HepG2 (cell line): ENCODE data around the gene MAN1A1. TPM values are rescaled to one million over a fixed set of nuclear protein-coding genes. Genes with fewer than 3 reads are reported as not detected.

ENCODE experiments used
- HHEX ChIP-seq: IDR thresholded peaks from 2 replicates; pipeline ENCODE4 v1.6.1; 2016; ENCODE audit warnings: control low read depth
- RBM22 ChIP-seq: fragments of 200-400 bp; formaldehyde crosslinking; optimal IDR thresholded peaks from 2 replicates; pipeline ENCODE3; 2017; ENCODE audit warnings: mild to moderate bottlenecking, low read length, moderate library complexity
- ZFP36L1 ChIP-seq: sonication (generic); formaldehyde crosslinking; IDR thresholded peaks from 2 replicates; pipeline ENCODE4 v1.8.0; 2022; ENCODE audit warnings: mild to moderate bottlenecking, missing genetic modification reagents, moderate library complexity
- ZIK1 ChIP-seq: sonication (generic); formaldehyde crosslinking; IDR thresholded peaks from 2 replicates; pipeline ENCODE4 v1.5.0; 2020; ENCODE audit warnings: mild to moderate bottlenecking, low read depth, missing genetic modification reagents, borderline replicate concordance
- polyA plus RNA-seq, 8 experiments: library from polyadenylated mRNA; depleted of rRNA in 3 of 8; stranded (reverse) in 7 of 8; unstranded in 1 of 8; fragments of >200 nt; fragmentation: Illumina TruSeq in 4 of 8; extraction: Trizol in 4 of 8; gene quantifications; 2 replicates each; pipeline versions ENCODE4 v1.2.1 to v1.2.3, GENCODE V29; 2011 to 2016; ENCODE audit warnings: low read depth in 4 of 8, missing spikeins in 1 of 8, mixed read lengths in 1 of 8; ENCODE audit not compliant: insufficient read depth in 1 of 8
- total RNA-seq, 5 experiments: library from RNA; depleted of rRNA; stranded (reverse); fragments of >200 nt; fragmentation: Illumina TruSeq; extraction: Trizol; gene quantifications; 2 replicates each; pipeline ENCODE4 v1.2.3, GENCODE V29; 2016; ENCODE audit warnings: low read depth in 1 of 5
- TF ChIP-seq, protein P1 (sequence below), 2 experiments: fragments of 450-650 bp in 1 of 2; sonication (generic) in 1 of 2; formaldehyde crosslinking in 1 of 2; IDR thresholded peaks; 2 replicates each; pipeline versions ENCODE4 v1.6.1 to v1.8.0; 2016 to 2022; ENCODE audit warnings: antibody characterized with exemption in 1 of 2, mild to moderate bottlenecking in 1 of 2, missing genetic modification reagents in 1 of 2
- TF ChIP-seq, protein P2 (sequence below): sonication (generic); formaldehyde crosslinking; IDR thresholded peaks from 2 replicates; pipeline ENCODE4 v1.4.0; 2020; ENCODE audit warnings: missing genetic modification reagents, mild to moderate bottlenecking, borderline replicate concordance
- TF ChIP-seq, protein P3 (sequence below): sonication (generic); formaldehyde crosslinking; IDR thresholded peaks from 2 replicates; pipeline ENCODE4 v1.4.0; 2020; ENCODE audit warnings: missing genetic modification reagents, mild to moderate bottlenecking, borderline replicate concordance
- TF ChIP-seq, protein P4 (sequence below): sonication (generic); formaldehyde crosslinking; IDR thresholded peaks from 2 replicates; pipeline ENCODE4 v1.5.0; 2020; ENCODE audit warnings: mild to moderate bottlenecking, missing genetic modification reagents
- TF ChIP-seq, protein P5 (sequence below), 2 experiments: sonication (generic) in 1 of 2; formaldehyde crosslinking in 1 of 2; IDR thresholded peaks; 2 replicates each; pipeline versions ENCODE4 v1.4.0 to v1.6.1; 2018 to 2020; ENCODE audit warnings: missing genetic modification reagents in 2 of 2, borderline replicate concordance in 1 of 2, low read depth in 1 of 2, mild to moderate bottlenecking in 1 of 2, missing biosample characterization in 1 of 2

Gene MAN1A1
- total and polyA plus RNA-seq, 2 of the 13 experiments (the other 11 are each of a cell fraction or from before 2014, with no cell fraction given), result 156 to 236 TPM

DNA sequence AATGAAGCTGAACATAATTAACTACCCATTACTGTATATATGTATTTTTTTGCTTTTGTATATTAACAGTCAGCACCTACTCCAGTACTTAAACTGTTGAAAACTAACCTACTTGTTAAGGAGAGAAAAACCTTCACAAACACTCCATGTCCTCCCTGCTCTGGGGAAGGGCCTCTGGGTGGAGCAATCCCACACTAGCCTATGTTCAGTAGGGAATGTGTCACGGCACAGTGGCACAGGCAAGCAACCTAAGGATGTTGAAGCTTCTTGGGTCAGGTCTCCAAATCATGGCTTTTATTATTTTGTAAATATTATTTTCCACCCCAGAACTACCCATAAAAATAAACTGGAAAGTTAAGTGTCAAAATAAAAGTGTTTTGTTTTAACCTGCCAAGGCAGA, 5.3 kb downstream of the MAN1A1 start (continued):
- TF ChIP-seq, protein P1, sequence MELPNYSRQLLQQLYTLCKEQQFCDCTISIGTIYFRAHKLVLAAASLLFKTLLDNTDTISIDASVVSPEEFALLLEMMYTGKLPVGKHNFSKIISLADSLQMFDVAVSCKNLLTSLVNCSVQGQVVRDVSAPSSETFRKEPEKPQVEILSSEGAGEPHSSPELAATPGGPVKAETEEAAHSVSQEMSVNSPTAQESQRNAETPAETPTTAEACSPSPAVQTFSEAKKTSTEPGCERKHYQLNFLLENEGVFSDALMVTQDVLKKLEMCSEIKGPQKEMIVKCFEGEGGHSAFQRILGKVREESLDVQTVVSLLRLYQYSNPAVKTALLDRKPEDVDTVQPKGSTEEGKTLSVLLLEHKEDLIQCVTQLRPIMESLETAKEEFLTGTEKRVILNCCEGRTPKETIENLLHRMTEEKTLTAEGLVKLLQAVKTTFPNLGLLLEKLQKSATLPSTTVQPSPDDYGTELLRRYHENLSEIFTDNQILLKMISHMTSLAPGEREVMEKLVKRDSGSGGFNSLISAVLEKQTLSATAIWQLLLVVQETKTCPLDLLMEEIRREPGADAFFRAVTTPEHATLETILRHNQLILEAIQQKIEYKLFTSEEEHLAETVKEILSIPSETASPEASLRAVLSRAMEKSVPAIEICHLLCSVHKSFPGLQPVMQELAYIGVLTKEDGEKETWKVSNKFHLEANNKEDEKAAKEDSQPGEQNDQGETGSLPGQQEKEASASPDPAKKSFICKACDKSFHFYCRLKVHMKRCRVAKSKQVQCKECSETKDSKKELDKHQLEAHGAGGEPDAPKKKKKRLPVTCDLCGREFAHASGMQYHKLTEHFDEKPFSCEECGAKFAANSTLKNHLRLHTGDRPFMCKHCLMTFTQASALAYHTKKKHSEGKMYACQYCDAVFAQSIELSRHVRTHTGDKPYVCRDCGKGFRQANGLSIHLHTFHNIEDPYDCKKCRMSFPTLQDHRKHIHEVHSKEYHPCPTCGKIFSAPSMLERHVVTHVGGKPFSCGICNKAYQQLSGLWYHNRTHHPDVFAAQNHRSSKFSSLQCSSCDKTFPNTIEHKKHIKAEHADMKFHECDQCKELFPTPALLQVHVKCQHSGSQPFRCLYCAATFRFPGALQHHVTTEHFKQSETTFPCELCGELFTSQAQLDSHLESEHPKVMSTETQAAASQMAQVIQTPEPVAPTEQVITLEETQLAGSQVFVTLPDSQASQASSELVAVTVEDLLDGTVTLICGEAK (IDR thresholded peaks at IDR 0.05), result no peak
- TF ChIP-seq, protein P1 (CRISPR knock-in tag; IDR thresholded peaks at IDR 0.05), result no peak
- TF ChIP-seq, protein P2, sequence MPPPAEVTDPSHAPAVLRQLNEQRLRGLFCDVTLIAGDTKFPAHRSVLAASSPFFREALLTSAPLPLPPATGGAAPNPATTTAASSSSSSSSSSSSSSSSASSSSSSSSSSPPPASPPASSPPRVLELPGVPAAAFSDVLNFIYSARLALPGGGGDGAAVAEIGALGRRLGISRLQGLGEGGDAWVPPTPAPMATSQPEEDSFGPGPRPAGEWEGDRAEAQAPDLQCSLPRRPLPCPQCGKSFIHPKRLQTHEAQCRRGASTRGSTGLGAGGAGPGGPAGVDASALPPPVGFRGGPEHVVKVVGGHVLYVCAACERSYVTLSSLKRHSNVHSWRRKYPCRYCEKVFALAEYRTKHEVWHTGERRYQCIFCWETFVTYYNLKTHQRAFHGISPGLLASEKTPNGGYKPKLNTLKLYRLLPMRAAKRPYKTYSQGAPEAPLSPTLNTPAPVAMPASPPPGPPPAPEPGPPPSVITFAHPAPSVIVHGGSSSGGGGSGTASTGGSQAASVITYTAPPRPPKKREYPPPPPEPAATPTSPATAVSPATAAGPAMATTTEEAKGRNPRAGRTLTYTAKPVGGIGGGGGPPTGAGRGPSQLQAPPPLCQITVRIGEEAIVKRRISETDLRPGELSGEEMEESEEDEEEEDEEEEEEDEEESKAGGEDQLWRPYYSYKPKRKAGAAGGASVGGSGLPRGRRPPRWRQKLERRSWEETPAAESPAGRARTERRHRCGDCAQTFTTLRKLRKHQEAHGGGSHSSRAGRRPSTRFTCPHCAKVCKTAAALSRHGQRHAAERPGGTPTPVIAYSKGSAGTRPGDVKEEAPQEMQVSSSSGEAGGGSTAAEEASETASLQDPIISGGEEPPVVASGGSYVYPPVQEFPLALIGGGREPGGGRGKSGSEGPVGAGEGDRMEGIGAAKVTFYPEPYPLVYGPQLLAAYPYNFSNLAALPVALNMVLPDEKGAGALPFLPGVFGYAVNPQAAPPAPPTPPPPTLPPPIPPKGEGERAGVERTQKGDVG, result no peak
- TF ChIP-seq RBM22 (peak; percentile 63), ZFP36L1 (CRISPR knock-in tag) (no peak), ZIK1 (CRISPR knock-in tag) (no peak), HHEX (CRISPR knock-in tag) (0 out of 2 replicates have a peak, but pooled peaks have one; percentile 30)
- TF ChIP-seq, protein P3, sequence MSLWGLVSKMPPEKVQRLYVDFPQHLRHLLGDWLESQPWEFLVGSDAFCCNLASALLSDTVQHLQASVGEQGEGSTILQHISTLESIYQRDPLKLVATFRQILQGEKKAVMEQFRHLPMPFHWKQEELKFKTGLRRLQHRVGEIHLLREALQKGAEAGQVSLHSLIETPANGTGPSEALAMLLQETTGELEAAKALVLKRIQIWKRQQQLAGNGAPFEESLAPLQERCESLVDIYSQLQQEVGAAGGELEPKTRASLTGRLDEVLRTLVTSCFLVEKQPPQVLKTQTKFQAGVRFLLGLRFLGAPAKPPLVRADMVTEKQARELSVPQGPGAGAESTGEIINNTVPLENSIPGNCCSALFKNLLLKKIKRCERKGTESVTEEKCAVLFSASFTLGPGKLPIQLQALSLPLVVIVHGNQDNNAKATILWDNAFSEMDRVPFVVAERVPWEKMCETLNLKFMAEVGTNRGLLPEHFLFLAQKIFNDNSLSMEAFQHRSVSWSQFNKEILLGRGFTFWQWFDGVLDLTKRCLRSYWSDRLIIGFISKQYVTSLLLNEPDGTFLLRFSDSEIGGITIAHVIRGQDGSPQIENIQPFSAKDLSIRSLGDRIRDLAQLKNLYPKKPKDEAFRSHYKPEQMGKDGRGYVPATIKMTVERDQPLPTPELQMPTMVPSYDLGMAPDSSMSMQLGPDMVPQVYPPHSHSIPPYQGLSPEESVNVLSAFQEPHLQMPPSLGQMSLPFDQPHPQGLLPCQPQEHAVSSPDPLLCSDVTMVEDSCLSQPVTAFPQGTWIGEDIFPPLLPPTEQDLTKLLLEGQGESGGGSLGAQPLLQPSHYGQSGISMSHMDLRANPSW (CRISPR knock-in tag), result 0 out of 2 replicates have a peak, but pooled peaks have one; percentile 52
- TF ChIP-seq, protein P4, sequence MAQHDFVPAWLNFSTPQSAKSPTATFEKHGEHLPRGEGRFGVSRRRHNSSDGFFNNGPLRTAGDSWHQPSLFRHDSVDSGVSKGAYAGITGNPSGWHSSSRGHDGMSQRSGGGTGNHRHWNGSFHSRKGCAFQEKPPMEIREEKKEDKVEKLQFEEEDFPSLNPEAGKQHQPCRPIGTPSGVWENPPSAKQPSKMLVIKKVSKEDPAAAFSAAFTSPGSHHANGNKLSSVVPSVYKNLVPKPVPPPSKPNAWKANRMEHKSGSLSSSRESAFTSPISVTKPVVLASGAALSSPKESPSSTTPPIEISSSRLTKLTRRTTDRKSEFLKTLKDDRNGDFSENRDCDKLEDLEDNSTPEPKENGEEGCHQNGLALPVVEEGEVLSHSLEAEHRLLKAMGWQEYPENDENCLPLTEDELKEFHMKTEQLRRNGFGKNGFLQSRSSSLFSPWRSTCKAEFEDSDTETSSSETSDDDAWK, result no peak
- TF ChIP-seq, protein P5, sequence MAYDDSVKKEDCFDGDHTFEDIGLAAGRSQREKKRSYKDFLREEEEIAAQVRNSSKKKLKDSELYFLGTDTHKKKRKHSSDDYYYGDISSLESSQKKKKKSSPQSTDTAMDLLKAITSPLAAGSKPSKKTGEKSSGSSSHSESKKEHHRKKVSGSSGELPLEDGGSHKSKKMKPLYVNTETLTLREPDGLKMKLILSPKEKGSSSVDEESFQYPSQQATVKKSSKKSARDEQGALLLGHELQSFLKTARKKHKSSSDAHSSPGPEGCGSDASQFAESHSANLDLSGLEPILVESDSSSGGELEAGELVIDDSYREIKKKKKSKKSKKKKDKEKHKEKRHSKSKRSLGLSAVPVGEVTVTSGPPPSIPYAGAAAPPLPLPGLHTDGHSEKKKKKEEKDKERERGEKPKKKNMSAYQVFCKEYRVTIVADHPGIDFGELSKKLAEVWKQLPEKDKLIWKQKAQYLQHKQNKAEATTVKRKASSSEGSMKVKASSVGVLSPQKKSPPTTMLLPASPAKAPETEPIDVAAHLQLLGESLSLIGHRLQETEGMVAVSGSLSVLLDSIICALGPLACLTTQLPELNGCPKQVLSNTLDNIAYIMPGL (CRISPR knock-in tag; IDR thresholded peaks at IDR 0.05; ENCODE audit: borderline replicate concordance in 1 of 2, low read depth in 1 of 2), result peak in 1 of 2 experiments; percentile 50; a peak in 1 of 4 replicates
